Measurements from ENCODE around the gene C1orf159. TPM values are rescaled to one million over a fixed set of nuclear protein-coding genes. Genes with fewer than 3 reads are reported as not detected.

C1orf159 gene
- total and polyA plus RNA-seq, 12 donors, result 0.55 to 54.3 (median 11.3) TPM

DNA sequence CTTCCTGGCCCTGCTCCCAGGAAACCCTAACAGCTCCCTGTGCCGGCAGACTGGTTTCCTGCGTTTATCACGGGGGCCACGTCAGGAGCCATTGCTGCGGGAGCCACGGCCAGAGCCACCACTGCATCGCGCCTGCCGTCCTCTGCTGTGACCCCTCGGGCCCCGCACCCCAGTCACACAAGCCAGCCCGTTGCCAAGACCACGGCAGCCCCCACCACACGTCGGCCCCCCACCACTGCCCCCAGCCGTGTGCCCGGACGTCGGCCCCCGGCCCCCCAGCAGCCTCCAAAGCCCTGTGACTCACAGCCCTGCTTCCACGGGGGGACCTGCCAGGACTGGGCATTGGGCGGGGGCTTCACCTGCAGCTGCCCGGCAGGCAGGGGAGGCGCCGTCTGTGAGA lies 67.9 kb downstream of the C1orf159 start:
- no peak for DNase-seq
- TF ChIP-seq POLR2A (IDR thresholded peaks at IDR 0.05), result no peak
- TF ChIP-seq, protein P1, sequence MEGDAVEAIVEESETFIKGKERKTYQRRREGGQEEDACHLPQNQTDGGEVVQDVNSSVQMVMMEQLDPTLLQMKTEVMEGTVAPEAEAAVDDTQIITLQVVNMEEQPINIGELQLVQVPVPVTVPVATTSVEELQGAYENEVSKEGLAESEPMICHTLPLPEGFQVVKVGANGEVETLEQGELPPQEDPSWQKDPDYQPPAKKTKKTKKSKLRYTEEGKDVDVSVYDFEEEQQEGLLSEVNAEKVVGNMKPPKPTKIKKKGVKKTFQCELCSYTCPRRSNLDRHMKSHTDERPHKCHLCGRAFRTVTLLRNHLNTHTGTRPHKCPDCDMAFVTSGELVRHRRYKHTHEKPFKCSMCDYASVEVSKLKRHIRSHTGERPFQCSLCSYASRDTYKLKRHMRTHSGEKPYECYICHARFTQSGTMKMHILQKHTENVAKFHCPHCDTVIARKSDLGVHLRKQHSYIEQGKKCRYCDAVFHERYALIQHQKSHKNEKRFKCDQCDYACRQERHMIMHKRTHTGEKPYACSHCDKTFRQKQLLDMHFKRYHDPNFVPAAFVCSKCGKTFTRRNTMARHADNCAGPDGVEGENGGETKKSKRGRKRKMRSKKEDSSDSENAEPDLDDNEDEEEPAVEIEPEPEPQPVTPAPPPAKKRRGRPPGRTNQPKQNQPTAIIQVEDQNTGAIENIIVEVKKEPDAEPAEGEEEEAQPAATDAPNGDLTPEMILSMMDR (IDR thresholded peaks at IDR 0.05), result no peak
- Histone ChIP-seq H3K9me3 (replicated peaks in 1 of 3) (no peaks in the 10 kb centered on the region), H3K4me1 (replicated peaks in 1 of 2) (no peaks in the 10 kb centered on the region), H3K4me3 (no peak overlapping the region), H3K36me3 (replicated peaks in 1 of 2) (no peaks in the 10 kb centered on the region), H3K27me3 (no peaks in the 10 kb centered on the region), H3K27ac (no peak overlapping the region)
- intact Hi-C loops (cut with DNase I), result no loop called here
- 81 to 90% (median 86%) methylated on average over 2 to 25 of the region's 25 CpGs for whole genome bisulfite sequencing, 4 donors

DNA sequence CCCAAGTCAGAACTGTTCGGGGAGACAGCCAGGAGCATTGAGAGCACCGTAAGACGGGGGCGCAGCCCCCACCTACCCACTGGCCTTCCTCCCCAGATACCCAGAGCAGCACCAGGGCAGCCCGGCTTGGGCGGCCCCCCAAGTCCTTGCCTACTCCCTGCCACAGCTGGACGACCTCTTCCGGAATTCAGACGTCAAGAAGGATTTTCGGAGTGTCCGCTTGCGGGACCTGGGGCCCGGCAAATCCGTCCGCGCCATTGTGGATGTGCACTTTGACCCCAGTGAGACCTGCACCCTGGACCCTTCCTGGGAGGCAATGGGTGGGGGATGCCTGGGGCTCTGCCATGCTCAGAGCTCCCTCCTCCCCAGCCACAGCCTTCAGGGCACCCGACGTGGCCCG lies 68.5 kb downstream of the C1orf159 start:
- H3K4me3 ChIP-seq, result no peak overlapping the region
- no peak for DNase-seq
- no peaks in the 10 kb centered on the region for H3K36me3 ChIP-seq (replicated peaks in 1 of 2)
- intact Hi-C loops (cut with DNase I), result no loop called here
- no peaks in the 10 kb centered on the region for H3K9me3 ChIP-seq (replicated peaks in 1 of 3)
- 90 to 94% (median 92%) methylated on average over 11 to 19 of the region's 19 CpGs; no CpG with 5 or more reads in 1 of the 4 donors for WGBS, 4 donors
- no peak overlapping the region for H3K27ac ChIP-seq
- no peak for TF ChIP-seq POLR2A (IDR thresholded peaks at IDR 0.05)
- TF ChIP-seq, protein P1 (IDR thresholded peaks at IDR 0.05), result no peak
- no peaks in the 10 kb centered on the region for H3K27me3 ChIP-seq
- no peaks in the 10 kb centered on the region for H3K4me1 ChIP-seq (replicated peaks in 1 of 2)

DNA sequence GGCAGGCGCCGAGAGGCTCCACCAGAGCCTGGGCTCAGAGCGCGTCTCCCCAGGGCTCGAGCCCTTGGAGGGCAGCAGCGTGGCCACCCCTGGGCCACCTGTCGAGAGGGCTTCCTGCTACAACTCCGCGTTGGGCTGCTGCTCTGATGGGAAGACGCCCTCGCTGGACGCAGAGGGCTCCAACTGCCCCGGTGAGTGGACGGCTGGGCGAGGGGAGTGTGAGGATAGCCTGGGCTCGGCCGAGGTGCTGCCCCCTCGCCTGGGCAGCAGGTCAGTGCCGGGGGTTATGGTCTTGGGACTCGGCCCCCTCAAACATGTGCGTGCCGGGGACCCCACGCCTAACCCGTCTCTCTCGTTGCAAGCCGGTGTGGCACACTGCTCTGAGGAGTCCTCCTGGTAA lies 69.1 kb downstream of the C1orf159 start:
- H3K27me3 ChIP-seq, result no peaks in the 10 kb centered on the region
- 91 to 100% (median 92%) methylated on average over 3 to 26 of the region's 26 CpGs for WGBS, 4 donors

DNA sequence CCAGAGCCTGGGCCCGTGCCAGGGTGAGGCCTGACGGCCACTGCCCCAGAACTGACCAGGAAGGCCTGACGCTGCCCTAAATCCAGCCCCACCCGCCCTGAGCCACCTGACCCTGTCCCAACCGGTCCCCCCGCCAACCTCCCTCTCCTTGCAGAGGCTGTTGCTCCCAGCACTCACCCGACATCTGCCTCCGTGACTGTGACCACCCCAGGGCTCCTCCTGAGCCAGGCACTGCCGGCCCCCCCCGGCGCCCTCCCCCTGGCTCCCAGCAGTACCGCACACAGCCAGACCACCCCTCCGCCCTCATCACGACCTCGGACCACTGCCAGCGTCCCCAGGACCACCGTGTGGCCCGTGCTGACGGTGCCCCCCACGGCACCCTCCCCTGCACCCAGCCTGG lies 69.6 kb downstream of the C1orf159 start:
- intact Hi-C loops (cut with DNase I), result no loop called here
- Histone ChIP-seq H3K4me3 (no peak overlapping the region), H3K27me3 (no peaks in the 10 kb centered on the region), H3K4me1 (replicated peaks in 1 of 2) (no peaks in the 10 kb centered on the region), H3K27ac (no peak overlapping the region), H3K36me3 (replicated peaks in 1 of 2) (no peaks in the 10 kb centered on the region), H3K9me3 (replicated peaks in 1 of 3) (no peaks in the 10 kb centered on the region)
- TF ChIP-seq, protein P1 (IDR thresholded peaks at IDR 0.05), result no peak
- TF ChIP-seq POLR2A (IDR thresholded peaks at IDR 0.05), result no peak
- 94 to 97% (median 95%) methylated on average over 11 to 20 of the region's 20 CpGs for WGBS, 4 donors
- DNase-seq, result no peak

More for the DNA sequence above, 69.1 kb downstream of the C1orf159 start:
- DNase-seq, result no peak
- Histone ChIP-seq H3K4me1 (replicated peaks in 1 of 2) (no peaks in the 10 kb centered on the region), H3K36me3 (replicated peaks in 1 of 2) (no peaks in the 10 kb centered on the region), H3K4me3 (no peak overlapping the region), H3K9me3 (replicated peaks in 1 of 3) (no peaks in the 10 kb centered on the region), H3K27ac (no peak overlapping the region)
- intact Hi-C loops (cut with DNase I), result no loop called here
- TF ChIP-seq POLR2A (IDR thresholded peaks at IDR 0.05), result no peak
- TF ChIP-seq, protein P1 (IDR thresholded peaks at IDR 0.05), result no peak
